ENCODE measurements around the gene B3GAT1. TPM values are rescaled to one million over a fixed set of nuclear protein-coding genes. Genes with fewer than 3 reads are reported as not detected.

The B3GAT1 gene
- polyA plus RNA-seq, 3 donors = not detected

DNA sequence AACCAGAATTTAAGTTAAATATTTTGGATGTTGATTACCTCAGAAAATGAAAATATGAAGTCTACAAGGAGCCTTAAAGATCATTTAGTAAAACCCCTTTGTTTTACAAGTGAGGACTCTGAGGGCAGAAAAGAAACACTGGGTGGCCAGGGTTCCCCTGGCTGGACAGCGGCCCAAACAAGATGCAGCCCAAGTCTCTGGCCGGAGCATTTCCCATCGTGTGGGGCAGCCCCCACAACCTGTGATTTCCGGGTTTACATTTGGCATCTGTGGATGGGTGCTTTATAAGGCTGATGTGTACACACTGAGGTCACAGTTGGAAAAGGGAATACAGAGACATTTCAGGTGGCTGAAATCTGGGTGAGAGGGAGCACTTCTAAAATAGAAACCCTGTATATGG lies 28.8 kb upstream of the B3GAT1 start:
- Histone ChIP-seq H2AFZ (ENCODE audit: insufficient read depth, low read depth, low read length, poor library complexity, severe bottlenecking) (no peak overlapping the region), H3K9ac (ENCODE audit: insufficient read depth, low read length, poor library complexity, severe bottlenecking) (no peak overlapping the region), H4K20me1 (ENCODE audit: insufficient read depth, low read length) (no peaks in the 10 kb centered on the region), H3K27ac (ENCODE audit: low read depth in 1 of 2, low read length in 2 of 2) (no peak overlapping the region), H3K4me1 (ENCODE audit: control insufficient read depth in 1 of 2, insufficient read depth in 2 of 2, low read length in 2 of 2) (no peaks in the 10 kb centered on the region), H3K36me3 (replicated peaks in 1 of 2; ENCODE audit: control insufficient read depth in 1 of 2, insufficient read depth in 2 of 2, low read length in 2 of 2) (no peaks in the 10 kb centered on the region), H3K79me2 (ENCODE audit: insufficient read depth, low read length) (no peaks in the 10 kb centered on the region), H3K4me2 (replicated peaks; ENCODE audit: extremely low read depth, low read length, poor library complexity, severe bottlenecking) (no peak overlapping the region), H3K27me3 (ENCODE audit: control insufficient read depth in 2 of 2, insufficient read depth in 2 of 2, low read length in 2 of 2) (no peaks in the 10 kb centered on the region), H3K9me3 (replicated peaks in 1 of 2; ENCODE audit: control insufficient read depth in 1 of 2, insufficient read depth in 1 of 2, low read length in 2 of 2) (no peaks in the 10 kb centered on the region), H3K4me3 (replicated peaks in 1 of 3; ENCODE audit: low read depth in 2 of 3, low read length in 3 of 3) (no peak overlapping the region)
- Mint-ChIP-seq H3K4me3 (no peak overlapping the region), H3K27ac (no peak overlapping the region), H3K9me3 (peaks cover 0 to 9% (median 7%) of the 10 kb centered on the region in 7 donors), H3K27me3 (ENCODE audit: low read depth in 3 of 3) (peaks cover 2 to 16% (median 5%) of the 10 kb centered on the region in 3 donors), H3K36me3 (no peaks in the 10 kb centered on the region), H3K4me1 (no peaks in the 10 kb centered on the region)
- TF ChIP-seq, protein P1, sequence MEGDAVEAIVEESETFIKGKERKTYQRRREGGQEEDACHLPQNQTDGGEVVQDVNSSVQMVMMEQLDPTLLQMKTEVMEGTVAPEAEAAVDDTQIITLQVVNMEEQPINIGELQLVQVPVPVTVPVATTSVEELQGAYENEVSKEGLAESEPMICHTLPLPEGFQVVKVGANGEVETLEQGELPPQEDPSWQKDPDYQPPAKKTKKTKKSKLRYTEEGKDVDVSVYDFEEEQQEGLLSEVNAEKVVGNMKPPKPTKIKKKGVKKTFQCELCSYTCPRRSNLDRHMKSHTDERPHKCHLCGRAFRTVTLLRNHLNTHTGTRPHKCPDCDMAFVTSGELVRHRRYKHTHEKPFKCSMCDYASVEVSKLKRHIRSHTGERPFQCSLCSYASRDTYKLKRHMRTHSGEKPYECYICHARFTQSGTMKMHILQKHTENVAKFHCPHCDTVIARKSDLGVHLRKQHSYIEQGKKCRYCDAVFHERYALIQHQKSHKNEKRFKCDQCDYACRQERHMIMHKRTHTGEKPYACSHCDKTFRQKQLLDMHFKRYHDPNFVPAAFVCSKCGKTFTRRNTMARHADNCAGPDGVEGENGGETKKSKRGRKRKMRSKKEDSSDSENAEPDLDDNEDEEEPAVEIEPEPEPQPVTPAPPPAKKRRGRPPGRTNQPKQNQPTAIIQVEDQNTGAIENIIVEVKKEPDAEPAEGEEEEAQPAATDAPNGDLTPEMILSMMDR (IDR thresholded peaks at IDR 0.05) = no peak
- DNase-seq = no peak
- intact Hi-C loops (cut with micrococcal nuclease) = no loop called here
- 94% methylated on average over 4 of the region's 4 CpGs for WGBS (ENCODE audit: insufficient coverage)

DNA sequence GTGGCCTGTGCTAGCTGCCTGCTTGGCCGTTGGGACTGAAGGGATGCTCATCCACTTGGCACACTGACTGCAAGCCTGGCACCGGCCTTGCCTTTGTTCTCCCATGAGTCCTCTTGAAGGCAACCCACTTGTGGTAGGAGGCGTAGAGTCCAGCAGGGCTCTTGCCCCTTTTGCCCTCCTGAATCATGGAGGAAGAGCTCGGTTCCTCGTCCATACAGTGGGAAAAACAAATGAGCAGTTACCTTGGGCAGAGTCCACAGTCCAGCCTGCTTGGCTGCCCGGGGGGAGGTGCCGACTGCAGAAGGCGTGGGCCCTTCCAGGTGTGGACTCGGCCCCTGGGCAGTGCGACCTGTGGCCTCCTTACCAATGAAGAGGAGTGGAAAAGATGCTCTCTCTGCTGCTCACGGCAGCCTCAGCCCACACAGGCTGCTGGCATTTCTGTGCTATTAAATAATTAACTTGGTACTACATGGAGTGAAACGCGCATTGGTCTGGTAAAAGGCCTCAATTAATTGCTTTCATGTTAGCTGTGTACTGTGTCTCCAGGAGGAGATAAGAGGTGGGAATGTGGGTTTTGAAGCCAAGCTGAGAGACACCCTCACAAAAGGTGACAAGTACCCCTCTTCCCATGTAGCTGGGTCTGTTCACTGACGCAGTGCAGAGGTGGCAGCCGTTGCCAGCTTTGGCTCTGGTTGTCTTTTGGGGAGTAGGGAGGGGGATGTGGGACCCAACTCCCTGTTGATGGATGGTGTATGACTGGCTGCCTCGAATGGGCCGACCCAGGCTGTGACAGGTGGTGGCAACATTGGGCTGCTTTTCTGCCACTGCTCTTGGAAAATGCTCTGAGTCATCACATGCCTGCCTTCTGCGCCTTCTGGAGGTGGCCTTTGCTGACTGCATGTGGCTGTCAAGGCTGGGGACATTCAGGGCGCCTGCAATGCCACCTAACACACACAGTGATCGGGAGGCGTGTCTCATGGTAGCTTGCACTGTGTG lies 26.8 kb upstream of the B3GAT1 start:
- H3K4me1 ChIP-seq (ENCODE audit: control insufficient read depth in 1 of 2, insufficient read depth in 2 of 2, low read length in 2 of 2) = no peaks in the 10 kb centered on the region
- H3K27me3 ChIP-seq (ENCODE audit: control insufficient read depth in 2 of 2, insufficient read depth in 2 of 2, low read length in 2 of 2) = no peaks in the 10 kb centered on the region
- H3K4me3 ChIP-seq (replicated peaks in 1 of 3; ENCODE audit: low read depth in 2 of 3, low read length in 3 of 3) = no peak overlapping the region
- H3K4me2 ChIP-seq (replicated peaks; ENCODE audit: extremely low read depth, low read length, poor library complexity, severe bottlenecking) = no peak overlapping the region
- DNase-seq = no peak
- no peaks in the 10 kb centered on the region for H3K79me2 ChIP-seq (ENCODE audit: insufficient read depth, low read length)
- 78% methylated on average over 17 of the region's 21 CpGs for WGBS (ENCODE audit: insufficient coverage)
- H3K36me3 ChIP-seq (replicated peaks in 1 of 2; ENCODE audit: control insufficient read depth in 1 of 2, insufficient read depth in 2 of 2, low read length in 2 of 2) = no peaks in the 10 kb centered on the region
- no peak overlapping the region for H3K9ac ChIP-seq (ENCODE audit: insufficient read depth, low read length, poor library complexity, severe bottlenecking)
- H3K27ac ChIP-seq (ENCODE audit: low read depth in 1 of 2, low read length in 2 of 2) = no peak overlapping the region
- intact Hi-C loops (cut with micrococcal nuclease) = no loop called here
- no peaks in the 10 kb centered on the region for H4K20me1 ChIP-seq (ENCODE audit: insufficient read depth, low read length)
- no peak overlapping the region for H2AFZ ChIP-seq (ENCODE audit: insufficient read depth, low read depth, low read length, poor library complexity, severe bottlenecking)
- H3K9me3 Mint-ChIP-seq = peaks cover 0 to 7% (median 3%) of the 10 kb centered on the region in 7 donors
- H3K27ac Mint-ChIP-seq = no peak overlapping the region
- no peaks in the 10 kb centered on the region for H3K4me1 Mint-ChIP-seq
- TF ChIP-seq, protein P1 (IDR thresholded peaks at IDR 0.05) = no peak
- no peak overlapping the region for H3K4me3 Mint-ChIP-seq
- H3K9me3 ChIP-seq (replicated peaks in 1 of 2; ENCODE audit: control insufficient read depth in 1 of 2, insufficient read depth in 1 of 2, low read length in 2 of 2) = no peaks in the 10 kb centered on the region
- H3K27me3 Mint-ChIP-seq (ENCODE audit: low read depth in 3 of 3) = peaks cover 0 to 12% (median 5%) of the 10 kb centered on the region in 3 donors
- H3K36me3 Mint-ChIP-seq = no peaks in the 10 kb centered on the region

All from CD14-positive monocyte (primary cell).